ENCODE measurements around the gene CAV1. TPM values are rescaled to one million over a fixed set of nuclear protein-coding genes. Genes with fewer than 3 reads are reported as not detected.

The CAV1 gene
- total RNA-seq, 2 experiments from 2014 or later = 0.87 TPM; not detected in 1

- H3K4me1 Mint-ChIP-seq = no peaks in the 10 kb centered on the region
- peaks cover 5% of the 10 kb centered on the region for H3K9me3 Mint-ChIP-seq (ENCODE audit: low read depth)
- H3K27ac Mint-ChIP-seq = no peak overlapping the region
- DNase-seq (no peak), ATAC-seq (no peak)
- H3K27me3 Mint-ChIP-seq = peaks cover 57% of the 10 kb centered on the region
- no peak overlapping the region for H3K4me3 Mint-ChIP-seq
- CTCF ChIA-PET = no interaction called here
- H3K36me3 Mint-ChIP-seq = no peaks in the 10 kb centered on the region
Measured at GRCh38 chr7:116560021-116560970, 35.5 kb downstream of the CAV1 start.

GRCh38 chr7:116561697-116562483, 37.1 kb downstream of the CAV1 start:
- Mint-ChIP-seq H3K36me3 (no peaks in the 10 kb centered on the region), H3K9me3 (ENCODE audit: low read depth) (peaks cover 5% of the 10 kb centered on the region), H3K4me3 (no peak overlapping the region), H3K27me3 (peaks cover 55% of the 10 kb centered on the region), H3K27ac (no peak overlapping the region), H3K4me1 (no peaks in the 10 kb centered on the region)
- ATAC-seq (no peak), DNase-seq (no peak)
- CTCF ChIA-PET = no interaction called here

- no peaks in the 10 kb centered on the region for H3K4me1 Mint-ChIP-seq
- CTCF ChIA-PET = interaction anchor here (0.9 kb wide), 1 partner anchor 36 kb away, joined by 3 read pairs; no protein-coding TSS in a partner anchor
- no peak for ATAC-seq
- no peaks in the 10 kb centered on the region for H3K36me3 Mint-ChIP-seq
- no peak for DNase-seq
- H3K27ac Mint-ChIP-seq = no peak overlapping the region
- H3K27me3 Mint-ChIP-seq = peaks cover 50% of the 10 kb centered on the region
- H3K9me3 Mint-ChIP-seq (ENCODE audit: low read depth) = peaks cover 5% of the 10 kb centered on the region
- no peak overlapping the region for H3K4me3 Mint-ChIP-seq
Measured at GRCh38 chr7:116562529-116563121, 37.8 kb downstream of the CAV1 start.

- no peak for ATAC-seq
- Mint-ChIP-seq H3K27ac (no peak overlapping the region), H3K27me3 (peaks cover 46% of the 10 kb centered on the region), H3K4me3 (no peak overlapping the region), H3K4me1 (no peaks in the 10 kb centered on the region), H3K9me3 (ENCODE audit: low read depth) (peaks cover 5% of the 10 kb centered on the region), H3K36me3 (no peaks in the 10 kb centered on the region)
- no peak for DNase-seq
- CTCF ChIA-PET = no interaction called here
Measured at GRCh38 chr7:116565981-116566380, 41.1 kb downstream of the CAV1 start.

GRCh38 chr7:116566666-116567065, 41.8 kb downstream of the CAV1 start:
- Mint-ChIP-seq H3K9me3 (ENCODE audit: low read depth) (peaks cover 3% of the 10 kb centered on the region), H3K4me3 (no peak overlapping the region), H3K36me3 (no peaks in the 10 kb centered on the region), H3K27me3 (peaks cover 47% of the 10 kb centered on the region), H3K27ac (no peak overlapping the region), H3K4me1 (no peaks in the 10 kb centered on the region)
- CTCF ChIA-PET = no interaction called here
- no peak for DNase-seq
- ATAC-seq = no peak

GRCh38 chr7:116569737-116570136, 44.9 kb downstream of the CAV1 start:
- peaks cover 31% of the 10 kb centered on the region for H3K27me3 Mint-ChIP-seq
- CTCF ChIA-PET = no interaction called here
- no peaks in the 10 kb centered on the region for H3K36me3 Mint-ChIP-seq
- no peak overlapping the region for H3K4me3 Mint-ChIP-seq
- ATAC-seq = no peak
- H3K9me3 Mint-ChIP-seq (ENCODE audit: low read depth) = no peaks in the 10 kb centered on the region
- no peak overlapping the region for H3K27ac Mint-ChIP-seq
- no peak for DNase-seq
- no peaks in the 10 kb centered on the region for H3K4me1 Mint-ChIP-seq

GRCh38 chr7:116570306-116570705, 45.5 kb downstream of the CAV1 start:
- ATAC-seq = no peak
- H3K27me3 Mint-ChIP-seq = peaks cover 26% of the 10 kb centered on the region
- no peaks in the 10 kb centered on the region for H3K4me1 Mint-ChIP-seq
- CTCF ChIA-PET = no interaction called here
- H3K36me3 Mint-ChIP-seq = no peaks in the 10 kb centered on the region
- no peak overlapping the region for H3K4me3 Mint-ChIP-seq
- no peak overlapping the region for H3K27ac Mint-ChIP-seq
- DNase-seq = no peak
- H3K9me3 Mint-ChIP-seq (ENCODE audit: low read depth) = no peaks in the 10 kb centered on the region

- no peaks in the 10 kb centered on the region for H3K4me1 Mint-ChIP-seq
- H3K27ac Mint-ChIP-seq = no peak overlapping the region
- H3K4me3 Mint-ChIP-seq = no peak overlapping the region
- H3K9me3 Mint-ChIP-seq (ENCODE audit: low read depth) = no peaks in the 10 kb centered on the region
- no peaks in the 10 kb centered on the region for H3K36me3 Mint-ChIP-seq
- no peak for DNase-seq
- peaks cover 26% of the 10 kb centered on the region for H3K27me3 Mint-ChIP-seq
- CTCF ChIA-PET = no interaction called here
- ATAC-seq = no peak
Measured at GRCh38 chr7:116571037-116571436, 46.2 kb downstream of the CAV1 start.

GRCh38 chr7:116571552-116571951, 46.7 kb downstream of the CAV1 start:
- no peaks in the 10 kb centered on the region for H3K36me3 Mint-ChIP-seq
- ATAC-seq = no peak

GRCh38 chr7:116572036-116572435, 47.2 kb downstream of the CAV1 start:
- Mint-ChIP-seq H3K27me3 (peaks cover 20% of the 10 kb centered on the region), H3K4me3 (no peak overlapping the region), H3K27ac (no peak overlapping the region), H3K36me3 (no peaks in the 10 kb centered on the region), H3K9me3 (ENCODE audit: low read depth) (no peaks in the 10 kb centered on the region), H3K4me1 (peaks cover 9% of the 10 kb centered on the region)
- CTCF ChIA-PET = no interaction called here
- DNase-seq (no peak), ATAC-seq (no peak)

More at GRCh38 chr7:116571552-116571951, 46.7 kb downstream of the CAV1 start:
- no peak overlapping the region for H3K4me3 Mint-ChIP-seq
- peaks cover 23% of the 10 kb centered on the region for H3K27me3 Mint-ChIP-seq
- CTCF ChIA-PET = no interaction called here
- no peaks in the 10 kb centered on the region for H3K9me3 Mint-ChIP-seq (ENCODE audit: low read depth)
- no peak overlapping the region for H3K27ac Mint-ChIP-seq
- peaks cover 4% of the 10 kb centered on the region for H3K4me1 Mint-ChIP-seq
- no peak for DNase-seq

GRCh38 chr7:116573541-116573940, 48.7 kb downstream of the CAV1 start:
- no peak overlapping the region for H3K4me3 Mint-ChIP-seq
- no peaks in the 10 kb centered on the region for H3K9me3 Mint-ChIP-seq (ENCODE audit: low read depth)
- ATAC-seq (no peak), DNase-seq (no peak)
- peaks cover 16% of the 10 kb centered on the region for H3K4me1 Mint-ChIP-seq
- H3K36me3 Mint-ChIP-seq = no peaks in the 10 kb centered on the region
- H3K27me3 Mint-ChIP-seq = peaks cover 22% of the 10 kb centered on the region
- H3K27ac Mint-ChIP-seq = no peak overlapping the region
- CTCF ChIA-PET = interaction anchor here (1.9 kb wide), 1 partner anchor 47 kb away, joined by 4 read pairs; no protein-coding TSS in a partner anchor

GRCh38 chr7:116574025-116574822, 49.4 kb downstream of the CAV1 start:
- no peak overlapping the region for H3K4me3 Mint-ChIP-seq
- ATAC-seq (no peak), DNase-seq (no peak)
- H3K4me1 Mint-ChIP-seq = peaks cover 16% of the 10 kb centered on the region
- H3K27me3 Mint-ChIP-seq = peaks cover 22% of the 10 kb centered on the region
- no peaks in the 10 kb centered on the region for H3K36me3 Mint-ChIP-seq
- H3K27ac Mint-ChIP-seq = no peak overlapping the region
- CTCF ChIA-PET = interaction anchor here (1.2 to 1.9 kb wide), 2 partner anchors 17 to 48 kb away, joined by 3 to 4 read pairs; no protein-coding TSS in a partner anchor
- H3K9me3 Mint-ChIP-seq (ENCODE audit: low read depth) = no peaks in the 10 kb centered on the region

GRCh38 chr7:116575853-116576252, 51.0 kb downstream of the CAV1 start:
- DNase-seq (no peak), ATAC-seq (no peak)
- CTCF ChIA-PET = interaction anchor here (1.6 to 2.3 kb wide), 2 partner anchors 15 to 365 kb away, joined by 3 to 8 read pairs; partner anchors contain the start of gene TES
- Mint-ChIP-seq H3K27ac (no peak overlapping the region), H3K4me3 (no peak overlapping the region), H3K36me3 (no peaks in the 10 kb centered on the region), H3K27me3 (peaks cover 13% of the 10 kb centered on the region), H3K9me3 (ENCODE audit: low read depth) (no peaks in the 10 kb centered on the region), H3K4me1 (peaks cover 16% of the 10 kb centered on the region)
